H1 (cell line): ENCODE results near the gene PDPK1. TPM values are rescaled to one million over a fixed set of nuclear protein-coding genes. Genes with fewer than 3 reads are reported as not detected.
"Not testable (repeated sequence)": the region's sequence is repeated elsewhere in the genome, so short reads cannot be mapped to it uniquely, and the experiment has no call there.

Experiments used
- CTCF ChIA-PET: fragments of 300-600 bp; sonication (Branson Sonifier 250); formaldehyde crosslinking; loops from one replicate; lab custom pipeline; 2021; ENCODE audit not compliant: partially characterized antibody; lab: Charles Lee
- POLR2A ChIA-PET: fragments of 300-600 bp; sonication (Branson Sonifier 250); formaldehyde crosslinking; loops from one replicate; lab custom pipeline; 2021; ENCODE audit warnings: inconsistent platforms; ENCODE audit not compliant: partially characterized antibody; lab: Charles Lee
- DNase-seq, 2 experiments: peaks; one replicate each; pipeline versions ENCODE4 v3.0.0 to v3.0.0-alpha.2; 2010 to 2022; ENCODE audit warnings: low spot score in 2 of 2, low read depth in 1 of 2, mixed read lengths in 1 of 2
- FAIRE-seq: peaks from 2 replicates; lab custom pipeline; 2011; peaks lifted over from hg19 to GRCh38; lab: Jason Lieb, UNC
- H2AFZ ChIP-seq: 2 replicates; pipeline ENCODE4 v1.8.1; 2012; ENCODE audit warnings: low read length, inconsistent platforms
- H2AK5ac ChIP-seq: 2 replicates; pipeline ENCODE4 v1.6.1; 2013; ENCODE audit warnings: low read depth, low read length
- H2BK120ac ChIP-seq: replicated peaks from 2 replicates; pipeline ENCODE3; 2013; ENCODE audit warnings: low read depth, low read length, inconsistent platforms
- H2BK12ac ChIP-seq: 2 replicates; pipeline ENCODE4 v1.6.1; 2013; ENCODE audit warnings: low read depth, low read length
- H2BK15ac ChIP-seq: 2 replicates; pipeline ENCODE4 v1.6.1; 2013; ENCODE audit warnings: low read length
- H2BK20ac ChIP-seq: 2 replicates; pipeline ENCODE4 v1.6.1; 2013; ENCODE audit warnings: low read length
- H2BK5ac ChIP-seq: 2 replicates; pipeline ENCODE4 v1.6.1; 2013; ENCODE audit warnings: low read depth, low read length
- H3K14ac ChIP-seq: 2 replicates; pipeline ENCODE4 v1.6.1; 2013; ENCODE audit warnings: inconsistent platforms; ENCODE audit not compliant: insufficient read length
- H3K18ac ChIP-seq: 2 replicates; pipeline ENCODE4 v1.6.1; 2013; ENCODE audit warnings: low read length; ENCODE audit errors: extremely low read depth
- H3K23ac ChIP-seq: 2 replicates; pipeline ENCODE4 v1.6.1; 2013; ENCODE audit warnings: inconsistent platforms; ENCODE audit not compliant: insufficient read length
- H3K23me2 ChIP-seq: 2 replicates; pipeline ENCODE4 v1.6.1; 2013; ENCODE audit warnings: low read depth, low read length
- H3K27ac ChIP-seq: 2 replicates; pipeline ENCODE4 v1.6.1; 2011; ENCODE audit warnings: low read depth, low read length, inconsistent platforms
- H3K27me3 ChIP-seq, 4 experiments: replicated peaks in 1 of 4; 1 replicate in 1 of 4; 2 replicates in 3 of 4; pipeline versions ENCODE4 v1.6.1 to v1.8.1; 2011 to 2013; ENCODE audit warnings: low read length in 3 of 4, mild to moderate bottlenecking in 3 of 4, inconsistent platforms in 2 of 4, mixed read lengths in 2 of 4, moderate library complexity in 1 of 4; ENCODE audit not compliant: control insufficient read depth in 3 of 4, insufficient read depth in 3 of 4; ENCODE audit errors: extremely low read depth in 1 of 4
- H3K36me3 ChIP-seq, 4 experiments: 2 replicates each; pipeline versions ENCODE4 v1.6.1 to v1.8.1; 2011 to 2013; ENCODE audit warnings: mild to moderate bottlenecking in 4 of 4, low read length in 3 of 4, moderate library complexity in 2 of 4, control low read depth in 1 of 4, inconsistent platforms in 1 of 4; ENCODE audit not compliant: insufficient read depth in 4 of 4, control insufficient read depth in 2 of 4
- H3K4ac ChIP-seq: replicated peaks from 2 replicates; pipeline ENCODE3; 2013; ENCODE audit warnings: low read length, low read depth, mixed read lengths, inconsistent platforms; ENCODE audit not compliant: insufficient read length
- H3K4me1 ChIP-seq, 4 experiments: replicated peaks in 1 of 4; 1 replicate in 1 of 4; 2 replicates in 3 of 4; pipeline versions ENCODE4 v1.6.1 to v1.8.1; 2011 to 2013; ENCODE audit warnings: low read length in 3 of 4, inconsistent platforms in 2 of 4, mixed read lengths in 1 of 4; ENCODE audit not compliant: insufficient read depth in 4 of 4, control insufficient read depth in 3 of 4
- H3K4me2 ChIP-seq, 2 experiments: 2 replicates each; pipeline versions ENCODE4 v1.6.1 to v1.8.1; 2011 to 2013; ENCODE audit warnings: low read depth in 2 of 2, low read length in 2 of 2, control low read depth in 1 of 2, inconsistent platforms in 1 of 2, mild to moderate bottlenecking in 1 of 2; ENCODE audit not compliant: insufficient read depth in 1 of 2
- H3K4me3 ChIP-seq, 4 experiments: fragments of 200-600, 300-600 bp in 1 of 4; sonication (generic), shearing (Covaris generic), sonication (Bioruptor Twin) in 1 of 4; 2 replicates each; pipeline versions ENCODE4 v1.5.1 to v1.8.1; 2011 to 2016; ENCODE audit warnings: low read length in 4 of 4, low read depth in 3 of 4, control low read depth in 2 of 4, inconsistent platforms in 2 of 4, mild to moderate bottlenecking in 2 of 4, mixed read lengths in 1 of 4, moderate library complexity in 1 of 4; ENCODE audit not compliant: insufficient read depth in 2 of 4; ENCODE audit errors: extremely low read depth in 1 of 4
- H3K56ac ChIP-seq: replicated peaks from 2 replicates; pipeline ENCODE3; 2013; ENCODE audit warnings: low read depth, mild to moderate bottlenecking, mixed read lengths, low read length, inconsistent platforms; ENCODE audit not compliant: insufficient read length
- H3K79me1 ChIP-seq: 2 replicates; pipeline ENCODE4 v1.6.1; 2013; ENCODE audit warnings: low read depth, low read length, control low read depth
- H3K79me2 ChIP-seq, 2 experiments: 2 replicates each; pipeline versions ENCODE4 v1.6.1 to v1.8.1; 2012 to 2013; ENCODE audit warnings: low read length in 2 of 2, mild to moderate bottlenecking in 2 of 2, inconsistent platforms in 1 of 2; ENCODE audit not compliant: insufficient read depth in 2 of 2, control insufficient read depth in 1 of 2
- H3K9ac ChIP-seq, 4 experiments: replicated peaks in 1 of 4; 1 replicate in 1 of 4; 2 replicates in 3 of 4; pipeline versions ENCODE4 v1.6.1 to v1.8.1; 2011 to 2013; ENCODE audit warnings: low read depth in 3 of 4, low read length in 3 of 4, control low read depth in 2 of 4, mild to moderate bottlenecking in 2 of 4, moderate library complexity in 2 of 4, inconsistent platforms in 1 of 4; ENCODE audit errors: extremely low read depth in 1 of 4
- H3K9me3 ChIP-seq, 2 experiments: 2 replicates each; pipeline versions ENCODE4 v1.6.1 to v1.8.1; 2012 to 2013; ENCODE audit warnings: mild to moderate bottlenecking in 2 of 2, moderate library complexity in 2 of 2, control low read depth in 1 of 2, inconsistent platforms in 1 of 2, low read depth in 1 of 2, low read length in 1 of 2, mixed read lengths in 1 of 2; ENCODE audit not compliant: insufficient read depth in 2 of 2
- H4K20me1 ChIP-seq, 2 experiments: replicated peaks in 1 of 2; 2 replicates each; pipeline versions ENCODE3 to v1.8.1; 2011 to 2013; ENCODE audit warnings: inconsistent platforms in 2 of 2, low read length in 2 of 2, mild to moderate bottlenecking in 1 of 2; ENCODE audit not compliant: insufficient read depth in 2 of 2, control insufficient read depth in 1 of 2
- H4K5ac ChIP-seq: 2 replicates; pipeline ENCODE4 v1.6.1; 2013; ENCODE audit warnings: low read length, low read depth, mixed read lengths, inconsistent platforms; ENCODE audit not compliant: insufficient read length
- H4K8ac ChIP-seq: 2 replicates; pipeline ENCODE4 v1.8.0; 2013; ENCODE audit warnings: mild to moderate bottlenecking, moderate library complexity, low read length, inconsistent platforms; ENCODE audit not compliant: insufficient read depth; ENCODE audit errors: extremely low read depth
- H4K91ac ChIP-seq: replicated peaks from 2 replicates; pipeline ENCODE3; 2013; ENCODE audit warnings: low read length, mixed read lengths, inconsistent platforms; ENCODE audit not compliant: insufficient read length
- WGBS, 2 experiments: shearing (Covaris generic) in 1 of 2; methylation state at CpG; one replicate each; pipeline versions ENCODE4 v1.1.6 to v1.1.7; 2013 to 2015; ENCODE audit warnings: low lambda C conversion rate in 2 of 2, mixed read lengths in 2 of 2, inconsistent platforms in 1 of 2, low coverage in 1 of 2, missing lambda C conversion rate in 1 of 2; ENCODE audit not compliant: insufficient replicate concordance in 2 of 2, insufficient coverage in 1 of 2, insufficient read length in 1 of 2; ENCODE audit errors: extremely low coverage in 1 of 2, missing lambda C conversion rate in 1 of 2; 5-methylcytosine and 5-hydroxymethylcytosine counted together
- polyA plus RNA-seq, 7 experiments: library from polyadenylated mRNA; depleted of rRNA in 3 of 7; stranded (reverse) in 5 of 7; unstranded in 2 of 7; fragments of >200 nt in 5 of 7; fragments of 200-250 nt in 2 of 7; gene quantifications; 1 replicate in 5 of 7; 2 replicates in 1 of 7; 4 replicates in 1 of 7; pipeline versions ENCODE4 v1.2.1 to v1.2.3, GENCODE V29; 2011 to 2013; ENCODE audit warnings: missing spikeins in 2 of 7, mixed read lengths in 2 of 7
- total RNA-seq: library from RNA; stranded (reverse); fragmentation: NEBNext Ultra II Directional; extraction: Animal tissue kit (Norgen Biotek cat#: 25700); gene quantifications from 2 replicates; pipeline ENCODE4 v1.2.1, GENCODE V29; 2021

The PDPK1 gene
- total and polyA plus RNA-seq, 2 of the 8 experiments (the other 6 are each of a cell fraction or from before 2014, with no cell fraction given): 17.1 to 27.8 TPM

GRCh38 chr16:2560131-2560797 lies 22.4 kb downstream of the PDPK1 start:
- H4K8ac ChIP-seq, POLR2A ChIA-PET, H3K79me1 ChIP-seq, DNase-seq, H3K56ac ChIP-seq, H4K5ac ChIP-seq, H3K14ac ChIP-seq, H2AFZ ChIP-seq, H3K27ac ChIP-seq, H2BK12ac ChIP-seq, H3K9ac ChIP-seq, H3K27me3 ChIP-seq, H2AK5ac ChIP-seq, H3K9me3 ChIP-seq, H3K36me3 ChIP-seq, H3K18ac ChIP-seq, H3K23ac ChIP-seq, H2BK120ac ChIP-seq, H3K4me3 ChIP-seq, H4K20me1 ChIP-seq, FAIRE-seq, H2BK15ac ChIP-seq, H3K79me2 ChIP-seq, H3K23me2 ChIP-seq, H3K4me2 ChIP-seq, H4K91ac ChIP-seq, H3K4ac ChIP-seq, H2BK5ac ChIP-seq, CTCF ChIA-PET, H3K4me1 ChIP-seq, H2BK20ac ChIP-seq: not testable (repeated sequence)
- 93% methylated on average over 4 of the region's 17 CpGs; no CpG with 5 or more reads in 1 of the 2 experiments for WGBS, 2 experiments
